GM12875 (cell line): ENCODE data around the gene WNT6.
"Not testable (repeated sequence)": the region's sequence is repeated elsewhere in the genome, so short reads cannot be mapped to it uniquely, and the experiment has no call there.

Experiments used
- H3K4me3 ChIP-seq: one replicate; pipeline ENCODE4 v1.5.1; 2011; ENCODE audit warnings: low read depth, low read length, control low read depth
- CTCF ChIP-seq: IDR thresholded peaks from 2 replicates; pipeline ENCODE4 v1.5.1; 2011; ENCODE audit warnings: low read depth, mild to moderate bottlenecking, control low read depth, inconsistent platforms, low read length, moderate library complexity, borderline replicate concordance; ENCODE audit not compliant: insufficient read depth

WNT6 gene

GRCh38 chr2:218837495-218837894, 22.1 kb upstream of the WNT6 start:
- H3K4me3 ChIP-seq: no peak overlapping the region
- TF ChIP-seq CTCF: no peak

- no peak overlapping the region for H3K4me3 ChIP-seq
- no peak for TF ChIP-seq CTCF
Measured at GRCh38 chr2:218839430-218839829, 20.2 kb upstream of the WNT6 start.

GRCh38 chr2:218839888-218840287, 19.7 kb upstream of the WNT6 start:
- no peak overlapping the region for H3K4me3 ChIP-seq
- TF ChIP-seq CTCF: no peak

- not testable (repeated sequence) for H3K4me3 ChIP-seq
Measured at GRCh38 chr2:218844334-218844733, 15.3 kb upstream of the WNT6 start.

- not testable (repeated sequence) for H3K4me3 ChIP-seq
Measured at GRCh38 chr2:218846963-218847362, 12.6 kb upstream of the WNT6 start.

- TF ChIP-seq CTCF: no peak
Measured at GRCh38 chr2:218849721-218850120, 9.9 kb upstream of the WNT6 start.

GRCh38 chr2:218850796-218851195, 8.8 kb upstream of the WNT6 start:
- H3K4me3 ChIP-seq: no peak overlapping the region
- no peak for TF ChIP-seq CTCF

More at GRCh38 chr2:218849721-218850120, 9.9 kb upstream of the WNT6 start:
- no peak overlapping the region for H3K4me3 ChIP-seq

- TF ChIP-seq CTCF: no peak
- H3K4me3 ChIP-seq: no peak overlapping the region
Measured at GRCh38 chr2:218851286-218851685, 8.3 kb upstream of the WNT6 start.
